GM19324 (cell line): Measurements from ENCODE around the gene KRTAP4-1.
"Not testable (repeated sequence)": the region's sequence is repeated elsewhere in the genome, so short reads cannot be mapped to it uniquely, and the experiment has no call there.

Experiments used
- ATAC-seq: cut with Tn5 transposase; IDR thresholded peaks from one replicate; pipeline ENCODE4 v1.9.1; 2021; ENCODE audit warnings: mild to moderate bottlenecking, moderate library complexity; ENCODE audit not compliant: unreplicated experiment, low FRiP score

Gene KRTAP4-1

GRCh38 chr17:41176744-41177387 is 7.8 kb downstream of the KRTAP4-1 start:
- no peak for ATAC-seq

GRCh38 chr17:41171886-41172285 is 12.8 kb downstream of the KRTAP4-1 start:
- no peak for ATAC-seq

GRCh38 chr17:41168121-41168520 is 16.6 kb downstream of the KRTAP4-1 start, which contains the start of gene KRTAP4-3:
TSS of gene KRTAP4-3 (minus strand) at chr17:41168221. CDS start at chr17:41168172, 49 bp downstream.
- no peak for ATAC-seq

GRCh38 chr17:41167561-41167960 is 17.1 kb downstream of the KRTAP4-1 start:
- no peak for ATAC-seq

DNA sequence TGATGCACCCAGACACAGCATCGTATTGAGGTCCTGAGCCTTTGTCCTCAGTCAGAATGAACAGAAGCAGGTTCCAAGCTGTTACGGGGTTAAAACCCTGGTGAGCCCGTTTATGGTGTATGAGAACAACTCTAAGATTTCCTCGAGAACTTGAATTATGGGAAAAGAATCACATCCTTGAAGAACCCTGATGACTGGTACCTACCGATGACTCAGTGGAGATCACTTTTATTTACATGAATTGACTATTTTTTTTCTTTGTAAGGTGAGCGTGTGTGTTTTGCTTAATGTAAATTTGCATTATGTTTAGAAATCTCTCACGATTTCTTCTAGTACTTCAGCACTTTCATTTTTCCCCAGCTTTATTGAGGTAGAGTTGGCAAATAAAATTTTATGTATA is 20.9 kb downstream of the KRTAP4-1 start:
- no peak for ATAC-seq

- ATAC-seq = no peak
Observed at GRCh38 chr17:41160648-41161047, 24.1 kb downstream of the KRTAP4-1 start, which contains the start of gene KRTAP4-4. TSS of gene KRTAP4-4 (minus strand) at chr17:41160748. CDS start at chr17:41160691, 57 bp downstream.

DNA sequence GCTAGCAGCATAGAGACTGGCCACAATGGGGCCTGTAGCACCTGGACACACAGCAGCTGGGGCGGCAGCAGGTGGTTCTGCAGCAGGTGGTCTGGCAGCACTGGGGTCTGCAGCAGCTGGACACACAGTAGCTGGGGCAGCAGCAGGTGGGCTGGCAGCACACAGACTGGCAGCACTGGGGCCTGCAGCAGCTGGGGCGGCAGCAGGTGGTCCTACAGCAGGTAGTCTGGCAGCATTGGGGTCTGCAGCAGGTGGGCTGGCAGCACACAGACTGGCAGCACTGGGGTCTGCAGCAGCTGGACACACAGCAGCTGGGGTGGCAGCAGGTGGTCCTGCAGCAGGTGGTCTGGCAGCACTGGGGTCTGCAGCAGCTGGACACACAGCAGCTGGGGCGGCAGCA is 24.5 kb downstream of the KRTAP4-1 start:
- ATAC-seq = not testable (repeated sequence)

GRCh38 chr17:41153856-41154255 is 30.9 kb downstream of the KRTAP4-1 start:
- ATAC-seq = no peak

DNA sequence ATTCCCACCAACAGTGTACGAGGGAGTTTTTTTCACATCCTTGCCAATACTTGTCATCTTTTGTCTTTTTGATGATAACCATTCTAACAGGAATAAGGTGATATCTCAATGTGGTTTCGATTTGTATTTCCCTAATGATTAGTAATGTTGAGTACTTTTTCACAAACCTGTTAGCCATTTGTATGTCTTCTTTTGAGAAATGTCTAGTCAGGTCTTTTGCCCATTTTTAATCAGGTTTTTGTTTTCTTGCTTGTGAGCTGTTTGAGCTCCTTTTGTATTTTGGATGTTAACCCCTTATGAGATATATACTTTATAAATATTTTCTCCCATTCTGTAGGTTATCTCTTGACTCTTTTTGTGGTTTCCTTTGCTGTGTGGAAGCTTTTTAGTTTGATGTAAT is 33.2 kb downstream of the KRTAP4-1 start:
- ATAC-seq = no peak

DNA sequence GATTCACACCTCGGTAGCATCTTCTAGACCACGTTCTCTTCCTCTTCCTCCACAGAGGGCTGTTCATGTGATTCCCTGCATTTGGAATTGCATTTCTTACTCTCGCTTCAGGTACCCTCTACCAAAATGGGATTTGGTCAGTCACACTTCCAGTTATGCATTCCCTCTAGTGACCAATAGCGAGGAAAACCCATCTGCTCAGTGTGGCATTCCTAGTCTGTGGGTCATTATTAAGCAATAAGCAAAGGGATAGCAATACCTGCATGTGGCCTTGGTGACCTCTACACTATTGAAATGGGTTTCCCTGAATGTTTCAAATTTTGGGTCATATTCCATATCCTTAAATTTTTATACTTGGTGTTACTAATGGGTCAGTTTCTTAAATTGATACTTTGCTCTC is 34.7 kb downstream of the KRTAP4-1 start:
- no peak for ATAC-seq

DNA sequence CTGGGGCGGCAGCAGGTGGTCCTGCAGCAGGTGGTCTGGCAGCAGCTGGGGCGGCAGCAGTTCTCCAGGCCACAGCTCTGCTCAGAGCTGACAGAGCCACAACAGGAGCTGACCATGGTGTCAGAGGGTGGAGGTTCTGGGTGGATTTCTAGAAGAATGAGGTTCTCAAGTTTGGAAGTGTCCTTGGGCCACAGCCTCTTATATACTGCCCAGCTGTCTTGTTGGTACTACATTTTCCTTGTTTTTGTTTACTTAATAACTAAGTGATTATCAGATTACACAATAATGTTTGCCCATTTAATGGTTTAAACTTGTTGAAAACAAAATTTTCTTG is 35.1 kb downstream of the KRTAP4-1 start, which contains the start of gene KRTAP4-5:
KRTAP4-5 (minus strand) TSS at position 174 of the 334 bp plus-strand sequence; CDS start at position 116, 58 bp downstream.
- no peak for ATAC-seq

DNA sequence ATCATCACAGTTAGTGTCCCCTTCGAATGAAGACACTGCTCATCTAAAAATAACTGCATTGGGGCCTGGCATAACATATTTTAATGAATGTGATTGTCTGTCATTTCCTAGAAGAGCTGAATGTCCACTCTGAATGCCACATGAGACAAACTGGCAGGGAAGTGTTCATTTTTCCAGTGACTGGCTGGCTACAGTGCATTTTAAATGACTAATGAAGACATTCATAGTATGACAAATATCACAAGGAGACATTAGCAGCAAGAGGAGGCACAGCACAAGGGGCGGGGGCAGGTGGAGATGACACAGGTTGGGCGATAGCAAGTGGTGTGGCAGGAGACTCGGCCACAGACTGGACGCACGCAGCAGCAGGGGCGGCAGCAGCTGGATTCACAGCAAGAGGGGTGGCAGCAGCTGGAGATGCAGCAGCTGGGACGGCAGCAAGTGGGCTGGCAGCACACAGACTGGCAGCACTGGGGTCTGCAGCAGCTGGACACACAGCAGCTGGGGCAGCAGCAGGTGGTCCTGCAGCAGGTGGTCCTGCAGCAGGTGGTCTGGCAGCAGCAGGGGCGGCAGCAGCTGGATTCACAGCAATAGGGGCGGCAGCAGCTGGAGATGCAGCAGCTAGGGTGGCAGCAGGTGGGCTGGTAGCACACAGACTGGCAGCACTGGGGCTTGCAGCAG is 35.6 kb downstream of the KRTAP4-1 start:
- not testable (repeated sequence) for ATAC-seq

- ATAC-seq = no peak
Observed at GRCh38 chr17:41147531-41148204, 37.0 kb downstream of the KRTAP4-1 start.

DNA sequence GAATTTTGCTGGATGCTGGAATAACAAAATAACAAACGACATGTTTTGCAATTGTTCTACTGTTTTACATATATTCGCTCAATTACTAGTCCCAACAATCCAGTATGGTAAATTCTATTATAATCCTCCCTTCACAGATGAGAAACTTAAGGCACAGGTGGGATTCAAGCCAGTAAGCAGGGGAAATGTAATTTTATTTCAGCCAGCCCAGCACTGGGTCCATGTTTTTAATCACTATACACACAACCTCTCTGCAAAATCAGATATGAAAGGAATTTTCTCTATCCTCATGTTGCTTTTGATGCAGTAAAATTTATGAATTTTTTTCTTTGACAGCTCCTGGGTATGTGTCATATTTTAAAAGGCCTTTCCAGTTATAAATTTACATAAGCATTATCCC is 39.5 kb downstream of the KRTAP4-1 start:
- no peak for ATAC-seq

- no peak for ATAC-seq
Observed at GRCh38 chr17:41144846-41145245, 39.9 kb downstream of the KRTAP4-1 start.

DNA sequence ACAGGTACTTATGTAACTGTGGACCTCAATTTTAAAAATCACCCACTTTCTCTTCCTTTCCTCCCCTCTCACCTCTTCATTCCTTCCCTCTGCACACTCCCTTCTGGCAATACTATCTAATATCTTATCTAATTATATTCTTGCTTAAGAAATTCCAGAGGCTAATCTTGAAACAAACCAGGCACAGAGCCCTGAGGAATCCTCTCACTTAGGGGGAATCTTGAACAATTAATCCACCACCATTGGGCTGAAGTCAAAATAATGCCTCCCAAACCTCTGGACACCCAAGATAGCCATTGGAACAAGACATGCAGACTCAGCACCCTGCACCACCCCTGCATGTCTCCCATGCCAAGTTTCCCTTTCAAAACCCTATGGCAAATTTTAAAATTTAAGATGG is 43.4 kb downstream of the KRTAP4-1 start:
- no peak for ATAC-seq

DNA sequence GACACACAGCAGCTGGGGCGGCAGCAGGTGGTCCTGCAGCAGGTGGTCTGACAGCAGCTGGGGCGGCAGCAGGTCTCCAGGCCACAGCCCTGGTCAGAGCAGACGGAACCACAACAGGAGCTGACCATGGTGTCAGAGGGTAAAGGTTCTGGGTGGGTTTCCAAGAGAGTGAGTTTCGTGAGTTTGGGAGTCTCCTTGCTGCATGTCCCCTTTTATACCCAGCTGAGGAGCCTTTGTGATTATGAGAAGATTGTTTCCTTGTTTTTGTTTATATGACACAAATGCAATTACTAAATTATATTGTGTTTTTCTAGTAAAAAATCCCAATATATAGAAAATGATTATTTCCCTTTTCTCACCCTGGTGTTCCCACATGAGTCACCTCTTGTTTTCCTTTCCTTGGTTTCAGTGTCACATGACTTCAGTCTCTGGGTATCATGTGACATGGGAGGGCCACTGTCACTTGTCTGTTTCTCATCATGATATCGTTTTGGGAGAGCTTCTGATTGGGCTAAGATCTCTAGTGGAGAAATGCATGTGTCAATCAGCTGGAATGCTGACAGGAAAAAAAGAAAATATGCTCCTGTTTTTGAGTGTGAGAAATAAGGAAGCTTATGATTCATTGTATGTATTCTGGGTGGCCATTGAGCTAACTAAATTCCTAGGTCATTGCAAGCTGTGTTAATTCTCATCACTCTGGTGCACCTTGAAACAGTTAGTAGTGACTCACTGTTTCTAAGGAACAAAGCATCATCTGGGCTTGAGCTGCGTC is 44.2 kb downstream of the KRTAP4-1 start, which contains the start of gene KRTAP4-6:
KRTAP4-6 (minus strand) TSS at position 185 of the 772 bp plus-strand sequence; CDS start at position 128, 57 bp downstream.
- no peak for ATAC-seq

DNA sequence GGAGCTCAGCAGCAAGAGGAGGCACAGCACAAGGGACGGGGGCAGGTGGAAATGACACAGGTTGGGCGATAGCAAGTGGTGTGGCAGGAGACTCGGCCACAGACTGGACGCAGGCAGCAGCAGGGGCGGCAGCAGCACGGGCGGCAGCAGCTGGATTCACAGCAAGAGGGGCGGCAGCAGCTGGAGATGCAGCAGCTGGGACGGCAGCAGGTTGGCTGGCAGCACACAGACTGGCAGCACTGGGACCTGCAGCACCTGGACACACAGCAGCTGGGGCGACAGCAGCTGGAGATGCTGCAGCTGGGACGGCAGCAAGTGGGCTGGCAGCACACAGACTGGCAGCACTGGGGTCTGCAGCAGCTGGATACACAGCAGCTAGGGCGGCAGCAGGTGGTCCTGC is 44.8 kb downstream of the KRTAP4-1 start:
- ATAC-seq = not testable (repeated sequence)
